HL-60 (cell line): Measurements from ENCODE around the gene TMEM184B.

Source experiments
- DNase-seq, 2 experiments: peaks; one replicate each; pipeline ENCODE4 v3.0.0-alpha.2; 2010 to 2020; ENCODE audit warnings: low read depth in 1 of 2, low spot score in 1 of 2
- H3K27ac ChIP-seq: fragments of 250-450 bp; sonication (Bioruptor Pico); replicated peaks from 2 replicates; pipeline ENCODE4 v1.5.1; 2020; ENCODE audit warnings: mild to moderate bottlenecking, moderate library complexity
- H3K27me3 ChIP-seq: fragments of 250-450 bp; sonication (Bioruptor Pico); 2 replicates; pipeline ENCODE4 v1.5.1; 2021; ENCODE audit warnings: mild to moderate bottlenecking, moderate library complexity; ENCODE audit not compliant: insufficient read depth, poor library complexity, severe bottlenecking
- H3K4me3 ChIP-seq: replicated peaks from 2 replicates; pipeline ENCODE4 v1.5.1; 2011; ENCODE audit warnings: mild to moderate bottlenecking, control low read depth, low read length; ENCODE audit not compliant: insufficient read depth
- CTCF ChIP-seq: IDR thresholded peaks from one replicate; pipeline ENCODE4 v1.5.1; 2011; ENCODE audit warnings: low read length, control low read depth, inconsistent platforms; ENCODE audit not compliant: insufficient read depth
- GABPA ChIP-seq: IDR thresholded peaks from 2 replicates; pipeline ENCODE4 v1.6.1; 2012; ENCODE audit warnings: low read depth
- POLR2AphosphoS5 ChIP-seq: IDR thresholded peaks from 2 replicates; pipeline ENCODE4 v1.6.1; 2012; ENCODE audit warnings: low read depth
- REST ChIP-seq: IDR thresholded peaks from 2 replicates; pipeline ENCODE4 v1.6.1; 2012; ENCODE audit warnings: low read depth; ENCODE audit not compliant: insufficient replicate concordance
- SPI1 ChIP-seq: IDR thresholded peaks from 2 replicates; pipeline ENCODE4 v1.6.1; 2012; ENCODE audit warnings: low read depth, mild to moderate bottlenecking, borderline replicate concordance

The TMEM184B gene

GRCh38 chr22:38176170-38176741 is 96.6 kb downstream of the TMEM184B start:
- H3K4me3 ChIP-seq = no peak overlapping the region
- TF ChIP-seq SPI1 (peak; percentile 37; the same call in 1 of the 2 replicates), GABPA (0 out of 2 replicates have a peak, but pooled peaks have one; percentile 38), REST (no peak), POLR2AphosphoS5 (peak; percentile 97), CTCF (no peak)
- peak overlapping the region; percentile 79 for H3K27ac ChIP-seq
- DNase-seq = peak; percentile 85 to 87
- H3K27me3 ChIP-seq = no peaks in the 10 kb centered on the region

GRCh38 chr22:38175206-38176118 is 97.3 kb downstream of the TMEM184B start:
- DNase-seq = no peak
- Histone ChIP-seq H3K27me3 (no peaks in the 10 kb centered on the region), H3K4me3 (no peak overlapping the region), H3K27ac (peak overlapping the region; percentile 79)
- TF ChIP-seq SPI1 (no peak), GABPA (no peak), CTCF (no peak), POLR2AphosphoS5 (no peak), REST (no peak)

GRCh38 chr22:38174626-38175025 is 98.2 kb downstream of the TMEM184B start:
- DNase-seq = no peak
- Histone ChIP-seq H3K27me3 (no peaks in the 10 kb centered on the region), H3K27ac (no peak overlapping the region), H3K4me3 (no peak overlapping the region)
- TF ChIP-seq POLR2AphosphoS5 = no peak
- TF ChIP-seq SPI1 = no peak
- no peak for TF ChIP-seq REST
- TF ChIP-seq CTCF = no peak
- TF ChIP-seq GABPA = no peak
